Measurements from ENCODE around the gene WFDC1.

- TF ChIP-seq CTCF (conservative IDR thresholded peaks at IDR 0.05; ENCODE audit: low read depth in 2 of 2): no peak
- no peak for TF ChIP-seq POLR2AphosphoS5 (IDR thresholded peaks at IDR 0.05; ENCODE audit: low read depth)
- no peak for TF ChIP-seq JUNB (IDR thresholded peaks at IDR 0.05; ENCODE audit: unreplicated experiment)
- TF ChIP-seq EZH2 (IDR thresholded peaks at IDR 0.05; ENCODE audit: low read depth, unreplicated experiment): no peak
- TF ChIP-seq REST (IDR thresholded peaks at IDR 0.05; ENCODE audit: unreplicated experiment): no peak
- no peak for TF ChIP-seq CREB1 (CRISPR knock-in tag; IDR thresholded peaks at IDR 0.05; ENCODE audit: low read depth)
- TF ChIP-seq EZH2phosphoT487 (IDR thresholded peaks at IDR 0.05; ENCODE audit: unreplicated experiment): no peak
- TF ChIP-seq ZNF331 (CRISPR knock-in tag; IDR thresholded peaks at IDR 0.05; ENCODE audit: low read depth): no peak
- no peak for TF ChIP-seq ETS1 (IDR thresholded peaks at IDR 0.05)
These were observed 47.3 kb upstream of the WFDC1 start for GRCh38 chr16:84247331-84247730.
